Neural cell (in vitro differentiated cells): Measurements from ENCODE around the gene GABRB2. TPM values are rescaled to one million over a fixed set of nuclear protein-coding genes. Genes with fewer than 3 reads are reported as not detected.

Experiments
- H2AFZ ChIP-seq: fragments of 200-600, 300-800 bp; sonication (generic), shearing (Covaris generic); 2 replicates; pipeline ENCODE4 v1.6.0; 2014; ENCODE audit warnings: low read depth, mild to moderate bottlenecking, antibody characterized with exemption, low read length, moderate library complexity
- H3F3A ChIP-seq: fragments of 200-600 bp; shearing (Covaris generic); 2 replicates; pipeline ENCODE4 v1.6.1; 2016; ENCODE audit warnings: mild to moderate bottlenecking, moderate library complexity, mixed read lengths, antibody characterized with exemption, low read length; ENCODE audit not compliant: insufficient read depth, poor library complexity, severe bottlenecking
- H3K27ac ChIP-seq: fragments of 200-600, 300-800 bp; sonication (generic), shearing (Covaris generic); 2 replicates; pipeline ENCODE4 v1.5.1; 2014; ENCODE audit warnings: mild to moderate bottlenecking, low read length, moderate library complexity
- H3K27me3 ChIP-seq: fragments of 300-800, 200-600 bp; sonication (generic), shearing (Covaris generic); 2 replicates; pipeline ENCODE4 v1.6.0; 2014; ENCODE audit warnings: mild to moderate bottlenecking, low read depth, low read length, moderate library complexity; ENCODE audit not compliant: insufficient read depth
- H3K36me3 ChIP-seq: fragments of 300-800, 200-600 bp; sonication (generic), shearing (Covaris generic); 2 replicates; pipeline ENCODE4 v1.5.1; 2014; ENCODE audit warnings: mild to moderate bottlenecking, antibody characterized with exemption, low read length, moderate library complexity; ENCODE audit not compliant: insufficient read depth
- H3K4me2 ChIP-seq: fragments of 300-800, 200-600 bp; sonication (generic), shearing (Covaris generic); 2 replicates; pipeline ENCODE4 v1.6.0; 2014; ENCODE audit warnings: mild to moderate bottlenecking, low read length
- H3K4me3 ChIP-seq: fragments of 300-800, 200-600 bp; sonication (generic), shearing (Covaris generic); 2 replicates; pipeline ENCODE4 v1.5.1; 2014; ENCODE audit warnings: mild to moderate bottlenecking, low read length, moderate library complexity
- H3K79me2 ChIP-seq: fragments of 200-600 bp; shearing (Covaris generic); replicated peaks from 2 replicates; pipeline ENCODE4 v1.6.0; 2014; ENCODE audit warnings: mild to moderate bottlenecking, low read length, moderate library complexity; ENCODE audit not compliant: insufficient read depth
- H3K9ac ChIP-seq: fragments of 300-800, 200-600 bp; sonication (generic), shearing (Covaris generic); 2 replicates; pipeline ENCODE4 v1.6.1; 2016; ENCODE audit warnings: mild to moderate bottlenecking, low read length, mixed read lengths
- H3K9me2 ChIP-seq: fragments of 200-600 bp; shearing (Covaris generic); 2 replicates; pipeline ENCODE4 v1.6.1; 2016; ENCODE audit warnings: mild to moderate bottlenecking, low read length, mixed read lengths; ENCODE audit not compliant: insufficient read depth
- H3K9me3 ChIP-seq: fragments of 200-600, 300-800 bp; sonication (generic), shearing (Covaris generic); 2 replicates; pipeline ENCODE4 v1.6.1; 2016; ENCODE audit warnings: mild to moderate bottlenecking, mixed run types, low read length, moderate library complexity, mixed read lengths
- H4K20me1 ChIP-seq: fragments of 200-600 bp; shearing (Covaris generic); 2 replicates; pipeline ENCODE4 v1.6.1; 2016; ENCODE audit warnings: mild to moderate bottlenecking, mixed run types; ENCODE audit not compliant: insufficient read depth
- EP300 ChIP-seq: fragments of 450-650 bp; conservative IDR thresholded peaks from 2 replicates; pipeline ENCODE4 v1.6.1; 2014; ENCODE audit warnings: antibody characterized with exemption, mild to moderate bottlenecking, moderate library complexity; ENCODE audit not compliant: poor library complexity, severe bottlenecking
- EZH2 ChIP-seq: fragments of 200-600, 300-800 bp; shearing (Covaris generic), sonication (generic); IDR thresholded peaks from 2 replicates; pipeline ENCODE4 v1.6.1; 2014; ENCODE audit warnings: antibody characterized with exemption, low read length, borderline replicate concordance, mild to moderate bottlenecking; ENCODE audit not compliant: insufficient read depth, poor library complexity, severe bottlenecking
- MXI1 ChIP-seq: fragments of 450-650 bp; conservative IDR thresholded peaks from 2 replicates; pipeline ENCODE4 v1.6.1; 2014; ENCODE audit warnings: antibody characterized with exemption, mild to moderate bottlenecking; ENCODE audit not compliant: poor library complexity, severe bottlenecking
- POLR2AphosphoS5 ChIP-seq: IDR thresholded peaks from 2 replicates; pipeline ENCODE4 v1.6.1; 2012
- RAD21 ChIP-seq: fragments of 450-650 bp; conservative IDR thresholded peaks from 2 replicates; pipeline ENCODE4 v1.6.1; 2014; ENCODE audit warnings: antibody characterized with exemption, mild to moderate bottlenecking, moderate library complexity
- SMC3 ChIP-seq: fragments of 450-650 bp; conservative IDR thresholded peaks from 2 replicates; pipeline ENCODE4 v1.6.1; 2014; ENCODE audit warnings: antibody characterized with exemption, mild to moderate bottlenecking, moderate library complexity; ENCODE audit not compliant: poor library complexity
- TAF1 ChIP-seq: IDR thresholded peaks from 2 replicates; pipeline ENCODE4 v1.6.1; 2012; ENCODE audit warnings: low read depth
- polyA plus RNA-seq: library from polyadenylated mRNA; depleted of rRNA; stranded (reverse); fragments of >200 nt; gene quantifications from 2 replicates; pipeline ENCODE4 v1.2.3, GENCODE V29; 2014
- TF ChIP-seq, protein P1 (sequence below): fragments of 450-650 bp; IDR thresholded peaks from 2 replicates; pipeline ENCODE4 v1.5.1; 2014; ENCODE audit warnings: antibody characterized with exemption, mild to moderate bottlenecking, moderate library complexity; ENCODE audit not compliant: poor library complexity, severe bottlenecking
- TF ChIP-seq, protein P2 (sequence below): IDR thresholded peaks from 2 replicates; pipeline ENCODE4 v1.6.1; 2012; ENCODE audit warnings: borderline replicate concordance

Gene GABRB2
- polyA plus RNA-seq, 1 donor from 2014 or later, result 106 TPM

DNA sequence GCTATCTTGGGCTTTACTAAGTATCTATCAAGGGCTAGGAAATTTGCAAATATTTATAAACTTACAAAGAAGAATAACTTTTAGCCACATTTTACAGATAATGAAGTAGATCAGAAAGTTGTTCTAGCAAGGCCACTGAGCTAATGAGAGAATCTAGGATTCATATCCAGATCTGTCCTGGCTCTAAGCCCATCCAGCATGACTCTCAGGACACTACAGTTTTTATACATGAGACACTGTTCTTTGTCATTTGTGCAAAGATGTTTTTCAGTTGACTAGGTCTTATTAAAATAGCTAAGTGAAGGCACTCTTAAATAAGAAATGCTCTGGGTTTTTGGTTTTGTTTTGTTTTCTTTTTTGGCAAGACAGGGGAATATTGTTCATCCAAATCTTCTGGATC, 273.1 kb downstream of the GABRB2 start:
- no peaks in the 10 kb centered on the region for H3K79me2 ChIP-seq
- H3K9ac ChIP-seq, result no peak overlapping the region
- H3K9me2 ChIP-seq, result no peaks in the 10 kb centered on the region
- H3K4me3 ChIP-seq, result no peak overlapping the region
- no peaks in the 10 kb centered on the region for H3K36me3 ChIP-seq
- H3K27ac ChIP-seq, result no peak overlapping the region
- H3F3A ChIP-seq, result no peaks in the 10 kb centered on the region
- TF ChIP-seq, protein P1, sequence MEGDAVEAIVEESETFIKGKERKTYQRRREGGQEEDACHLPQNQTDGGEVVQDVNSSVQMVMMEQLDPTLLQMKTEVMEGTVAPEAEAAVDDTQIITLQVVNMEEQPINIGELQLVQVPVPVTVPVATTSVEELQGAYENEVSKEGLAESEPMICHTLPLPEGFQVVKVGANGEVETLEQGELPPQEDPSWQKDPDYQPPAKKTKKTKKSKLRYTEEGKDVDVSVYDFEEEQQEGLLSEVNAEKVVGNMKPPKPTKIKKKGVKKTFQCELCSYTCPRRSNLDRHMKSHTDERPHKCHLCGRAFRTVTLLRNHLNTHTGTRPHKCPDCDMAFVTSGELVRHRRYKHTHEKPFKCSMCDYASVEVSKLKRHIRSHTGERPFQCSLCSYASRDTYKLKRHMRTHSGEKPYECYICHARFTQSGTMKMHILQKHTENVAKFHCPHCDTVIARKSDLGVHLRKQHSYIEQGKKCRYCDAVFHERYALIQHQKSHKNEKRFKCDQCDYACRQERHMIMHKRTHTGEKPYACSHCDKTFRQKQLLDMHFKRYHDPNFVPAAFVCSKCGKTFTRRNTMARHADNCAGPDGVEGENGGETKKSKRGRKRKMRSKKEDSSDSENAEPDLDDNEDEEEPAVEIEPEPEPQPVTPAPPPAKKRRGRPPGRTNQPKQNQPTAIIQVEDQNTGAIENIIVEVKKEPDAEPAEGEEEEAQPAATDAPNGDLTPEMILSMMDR, result no peak
- TF ChIP-seq SMC3 (no peak), RAD21 (no peak), EP300 (no peak), MXI1 (no peak), EZH2 (no peak), TAF1 (no peak), POLR2AphosphoS5 (no peak)
- TF ChIP-seq, protein P2, sequence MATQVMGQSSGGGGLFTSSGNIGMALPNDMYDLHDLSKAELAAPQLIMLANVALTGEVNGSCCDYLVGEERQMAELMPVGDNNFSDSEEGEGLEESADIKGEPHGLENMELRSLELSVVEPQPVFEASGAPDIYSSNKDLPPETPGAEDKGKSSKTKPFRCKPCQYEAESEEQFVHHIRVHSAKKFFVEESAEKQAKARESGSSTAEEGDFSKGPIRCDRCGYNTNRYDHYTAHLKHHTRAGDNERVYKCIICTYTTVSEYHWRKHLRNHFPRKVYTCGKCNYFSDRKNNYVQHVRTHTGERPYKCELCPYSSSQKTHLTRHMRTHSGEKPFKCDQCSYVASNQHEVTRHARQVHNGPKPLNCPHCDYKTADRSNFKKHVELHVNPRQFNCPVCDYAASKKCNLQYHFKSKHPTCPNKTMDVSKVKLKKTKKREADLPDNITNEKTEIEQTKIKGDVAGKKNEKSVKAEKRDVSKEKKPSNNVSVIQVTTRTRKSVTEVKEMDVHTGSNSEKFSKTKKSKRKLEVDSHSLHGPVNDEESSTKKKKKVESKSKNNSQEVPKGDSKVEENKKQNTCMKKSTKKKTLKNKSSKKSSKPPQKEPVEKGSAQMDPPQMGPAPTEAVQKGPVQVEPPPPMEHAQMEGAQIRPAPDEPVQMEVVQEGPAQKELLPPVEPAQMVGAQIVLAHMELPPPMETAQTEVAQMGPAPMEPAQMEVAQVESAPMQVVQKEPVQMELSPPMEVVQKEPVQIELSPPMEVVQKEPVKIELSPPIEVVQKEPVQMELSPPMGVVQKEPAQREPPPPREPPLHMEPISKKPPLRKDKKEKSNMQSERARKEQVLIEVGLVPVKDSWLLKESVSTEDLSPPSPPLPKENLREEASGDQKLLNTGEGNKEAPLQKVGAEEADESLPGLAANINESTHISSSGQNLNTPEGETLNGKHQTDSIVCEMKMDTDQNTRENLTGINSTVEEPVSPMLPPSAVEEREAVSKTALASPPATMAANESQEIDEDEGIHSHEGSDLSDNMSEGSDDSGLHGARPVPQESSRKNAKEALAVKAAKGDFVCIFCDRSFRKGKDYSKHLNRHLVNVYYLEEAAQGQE, result no peak
- H3K27me3 ChIP-seq, result no peaks in the 10 kb centered on the region
- H4K20me1 ChIP-seq, result no peaks in the 10 kb centered on the region
- H3K9me3 ChIP-seq, result no peaks in the 10 kb centered on the region
- no peak overlapping the region for H3K4me2 ChIP-seq
- no peak overlapping the region for H2AFZ ChIP-seq

DNA sequence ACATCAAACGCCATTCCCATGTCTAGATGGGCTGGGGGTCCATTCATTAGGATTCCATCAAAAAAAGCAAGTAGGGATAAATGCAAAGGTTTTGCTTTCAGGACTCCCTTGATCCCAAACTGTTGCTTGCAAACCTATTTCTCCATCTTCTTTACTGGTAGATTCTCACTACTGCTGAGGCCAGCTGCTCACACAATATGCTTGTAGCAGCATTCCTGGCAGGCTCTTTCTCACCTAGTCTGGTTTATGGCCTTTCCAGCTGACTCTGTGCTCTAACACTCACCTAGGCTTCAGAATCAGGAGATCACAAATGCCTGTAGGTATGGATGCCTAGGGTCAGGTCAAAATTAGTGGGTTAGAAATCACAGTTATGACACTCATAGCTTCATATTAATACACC, 274.7 kb downstream of the GABRB2 start:
- H2AFZ ChIP-seq, result no peak overlapping the region
- no peaks in the 10 kb centered on the region for H3K79me2 ChIP-seq
- H3K4me2 ChIP-seq, result no peak overlapping the region
- no peak overlapping the region for H3K9ac ChIP-seq
- H3K4me3 ChIP-seq, result no peak overlapping the region
- H3K9me2 ChIP-seq, result no peaks in the 10 kb centered on the region
- H3K36me3 ChIP-seq, result no peaks in the 10 kb centered on the region
- H3K27ac ChIP-seq, result no peak overlapping the region
- no peaks in the 10 kb centered on the region for H4K20me1 ChIP-seq
- H3K9me3 ChIP-seq, result peaks cover 2% of the 10 kb centered on the region
- TF ChIP-seq MXI1, result no peak
- TF ChIP-seq EZH2, result no peak
- no peak for TF ChIP-seq SMC3
- TF ChIP-seq, protein P1, result no peak
- no peak for TF ChIP-seq POLR2AphosphoS5
- no peak for TF ChIP-seq TAF1
- TF ChIP-seq EP300, result no peak
- no peak for TF ChIP-seq RAD21
- TF ChIP-seq, protein P2, result no peak
- no peaks in the 10 kb centered on the region for H3F3A ChIP-seq
- no peaks in the 10 kb centered on the region for H3K27me3 ChIP-seq
